Coronary artery (tissue), 2 donors: ENCODE results near the gene TARS3.

Experiments used
- DNase-seq: peaks from one replicate; pipeline ENCODE4 v3.0.0-alpha.2; 2017; ENCODE audit warnings: low spot score
- H3K27ac ChIP-seq, 2 donors: fragments of 200-600 bp; sonication (generic); one replicate each; pipeline ENCODE4 v1.5.1; 2016 to 2019
- H3K4me3 ChIP-seq: fragments of 200-600 bp; sonication (generic); 2 replicates; pipeline ENCODE4 v1.5.1; 2016; ENCODE audit warnings: mild to moderate bottlenecking, moderate library complexity
- TF ChIP-seq, protein P1 (sequence below): fragments of 200-600 bp; sonication (generic); IDR thresholded peaks from one replicate; pipeline ENCODE4 v1.5.1; 2019; ENCODE audit warnings: antibody characterized with exemption

The TARS3 gene

GRCh38 chr15:101684384-101684783 is 39.9 kb downstream of the TARS3 start:
- no peak overlapping the region for H3K4me3 ChIP-seq
- no peak overlapping the region for H3K27ac ChIP-seq
- TF ChIP-seq, protein P1, sequence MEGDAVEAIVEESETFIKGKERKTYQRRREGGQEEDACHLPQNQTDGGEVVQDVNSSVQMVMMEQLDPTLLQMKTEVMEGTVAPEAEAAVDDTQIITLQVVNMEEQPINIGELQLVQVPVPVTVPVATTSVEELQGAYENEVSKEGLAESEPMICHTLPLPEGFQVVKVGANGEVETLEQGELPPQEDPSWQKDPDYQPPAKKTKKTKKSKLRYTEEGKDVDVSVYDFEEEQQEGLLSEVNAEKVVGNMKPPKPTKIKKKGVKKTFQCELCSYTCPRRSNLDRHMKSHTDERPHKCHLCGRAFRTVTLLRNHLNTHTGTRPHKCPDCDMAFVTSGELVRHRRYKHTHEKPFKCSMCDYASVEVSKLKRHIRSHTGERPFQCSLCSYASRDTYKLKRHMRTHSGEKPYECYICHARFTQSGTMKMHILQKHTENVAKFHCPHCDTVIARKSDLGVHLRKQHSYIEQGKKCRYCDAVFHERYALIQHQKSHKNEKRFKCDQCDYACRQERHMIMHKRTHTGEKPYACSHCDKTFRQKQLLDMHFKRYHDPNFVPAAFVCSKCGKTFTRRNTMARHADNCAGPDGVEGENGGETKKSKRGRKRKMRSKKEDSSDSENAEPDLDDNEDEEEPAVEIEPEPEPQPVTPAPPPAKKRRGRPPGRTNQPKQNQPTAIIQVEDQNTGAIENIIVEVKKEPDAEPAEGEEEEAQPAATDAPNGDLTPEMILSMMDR = no peak
- no peak for DNase-seq

DNA sequence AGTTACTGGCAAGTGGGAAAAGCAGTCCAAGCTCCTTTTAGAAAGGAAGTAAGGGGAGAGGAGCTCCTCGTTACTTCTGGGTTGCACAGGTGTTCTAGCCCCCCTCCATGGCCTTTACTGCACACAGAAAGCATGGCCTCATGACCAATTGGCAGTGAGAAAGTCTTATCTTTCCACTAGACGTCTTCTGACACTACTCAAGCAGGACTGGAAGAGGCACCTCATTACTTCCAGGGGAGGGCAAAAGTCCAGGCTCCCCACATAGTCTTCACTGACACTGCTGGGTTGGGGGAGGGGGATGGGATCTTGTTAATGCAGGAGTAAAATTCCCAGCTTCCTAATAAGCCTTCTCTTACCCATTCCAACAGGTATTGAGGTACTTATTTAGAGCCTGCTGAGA is 44.5 kb downstream of the TARS3 start:
- Histone ChIP-seq H3K4me3 (no peak overlapping the region), H3K27ac (no peak overlapping the region)
- TF ChIP-seq, protein P1 = no peak
- no peak for DNase-seq

DNA sequence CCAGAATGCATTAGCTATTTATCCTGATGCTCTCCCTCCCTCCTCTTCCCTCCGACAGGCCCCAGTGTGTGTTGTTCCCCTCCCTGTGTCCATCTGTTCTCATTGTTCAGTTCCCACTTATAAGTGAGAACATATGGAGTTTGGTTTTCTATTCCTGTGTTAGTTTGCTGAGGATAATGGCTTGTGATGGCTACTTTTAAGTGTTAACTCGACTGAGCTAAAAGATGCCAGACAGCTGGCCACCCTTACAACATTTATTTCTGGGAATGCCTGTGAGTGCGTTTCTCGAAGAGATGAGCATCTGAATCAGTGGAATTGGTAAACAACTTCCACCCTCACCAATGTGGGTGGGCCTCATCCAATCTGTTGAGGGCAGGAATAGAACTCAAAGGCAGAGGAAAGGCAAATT is 47.3 kb downstream of the TARS3 start:
- H3K4me3 ChIP-seq = no peak overlapping the region
- no peak for DNase-seq
- H3K27ac ChIP-seq = no peak overlapping the region
- TF ChIP-seq, protein P1 = no peak

- Histone ChIP-seq H3K27ac (no peak overlapping the region), H3K4me3 (no peak overlapping the region)
- TF ChIP-seq, protein P1 = no peak
- DNase-seq = no peak
Observed at GRCh38 chr15:101675796-101676582, 48.3 kb downstream of the TARS3 start.

GRCh38 chr15:101675015-101675414 is 49.3 kb downstream of the TARS3 start:
- TF ChIP-seq, protein P1 = no peak
- no peak for DNase-seq
- H3K27ac ChIP-seq = no peak overlapping the region

DNA sequence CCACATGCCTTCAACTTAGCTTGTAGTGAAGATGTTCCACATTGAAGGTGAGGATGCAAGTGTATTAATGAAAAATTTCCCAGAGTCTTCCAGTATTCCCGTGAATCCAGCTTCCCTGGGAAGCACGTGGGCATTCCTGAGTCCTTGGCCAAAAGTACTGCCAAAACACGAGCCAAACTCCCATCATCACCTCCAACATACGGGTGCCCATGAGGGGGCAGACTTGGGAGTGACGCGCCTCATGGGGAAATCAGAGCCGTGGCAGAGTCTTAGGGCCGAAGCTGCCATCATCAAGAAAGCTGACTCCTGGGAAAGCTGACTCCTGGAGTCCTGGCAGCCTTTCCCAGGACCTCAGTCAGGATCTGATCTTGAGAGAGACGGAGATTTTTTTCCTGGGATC is 52.0 kb downstream of the TARS3 start:
- Histone ChIP-seq H3K4me3 (no peak overlapping the region), H3K27ac (peak overlapping the region in 1 of 2 donors; percentile 29)
- TF ChIP-seq, protein P1 = no peak
- no peak for DNase-seq

More at GRCh38 chr15:101675015-101675414, 49.3 kb downstream of the TARS3 start:
- H3K4me3 ChIP-seq = no peak overlapping the region

- DNase-seq = no peak
- TF ChIP-seq, protein P1 = no peak
- no peak overlapping the region for H3K27ac ChIP-seq
- H3K4me3 ChIP-seq = no peak overlapping the region
Observed at GRCh38 chr15:101669744-101670143, 54.5 kb downstream of the TARS3 start.
